Tibial nerve (tissue), 4 donors: ENCODE data around the gene EXOSC2. TPM values are rescaled to one million over a fixed set of nuclear protein-coding genes. Genes with fewer than 3 reads are reported as not detected.

Source experiments
- DNase-seq, 2 donors: peaks; one replicate each; pipeline ENCODE4 v3.0.0-alpha.2; 2019; ENCODE audit warnings: low spot score in 2 of 2
- H3K27ac ChIP-seq, 4 donors: fragments of 200-600 bp; sonication (generic) in 3 of 4; one replicate each; pipeline ENCODE4 v1.5.1; 2017 to 2019; ENCODE audit warnings: mild to moderate bottlenecking in 1 of 4
- H3K27me3 ChIP-seq, 2 donors: fragments of 200-600 bp; sonication (generic) in 1 of 2; one replicate each; pipeline versions ENCODE4 v1.5.1 to v1.6.0; 2017 to 2019
- H3K36me3 ChIP-seq, 3 donors: fragments of 200-600 bp; sonication (generic); one replicate each; pipeline ENCODE4 v1.5.1; 2018 to 2019
- H3K4me1 ChIP-seq, 4 donors: fragments of 200-600 bp; sonication (generic) in 3 of 4; one replicate each; pipeline ENCODE4 v1.5.1; 2017 to 2019
- H3K4me3 ChIP-seq, 4 donors: fragments of 200-600 bp; sonication (generic) in 3 of 4; one replicate each; pipeline ENCODE4 v1.5.1; 2017 to 2019; ENCODE audit warnings: mild to moderate bottlenecking in 1 of 4, moderate library complexity in 1 of 4
- H3K9me3 ChIP-seq, 4 donors: fragments of 200-600 bp; sonication (generic) in 3 of 4; one replicate each; pipeline ENCODE4 v1.5.1; 2017 to 2019
- EP300 ChIP-seq, 2 donors: sonication (generic); formaldehyde crosslinking; IDR thresholded peaks; one replicate each; pipeline ENCODE4 v1.6.1; 2017; ENCODE audit warnings: antibody characterized with exemption in 2 of 2, mild to moderate bottlenecking in 1 of 2
- POLR2A ChIP-seq, 2 donors: fragments of 450-650 bp; IDR thresholded peaks; one replicate each; pipeline ENCODE4 v1.6.1; 2017; ENCODE audit warnings: antibody characterized with exemption in 2 of 2, mild to moderate bottlenecking in 2 of 2, moderate library complexity in 2 of 2
- WGBS, 2 donors: methylation state at CpG; one replicate each; pipeline ENCODE4 v1.1.5; 2018; 5-methylcytosine and 5-hydroxymethylcytosine counted together
- total RNA-seq, 4 donors: library from RNA; depleted of rRNA; stranded (reverse); fragments of >200 nt; gene quantifications; one replicate each; pipeline ENCODE4 v1.1.0, GENCODE V29; 2016
- TF ChIP-seq, protein P1 (sequence below), 5 experiments: fragments of 200-600 bp in 3 of 5; fragments of 450-650 bp in 2 of 5; sonication (generic) in 3 of 5; IDR thresholded peaks; one replicate each; pipeline ENCODE4 v1.5.1; 2016 to 2019; ENCODE audit warnings: antibody characterized with exemption in 5 of 5, mild to moderate bottlenecking in 3 of 5, moderate library complexity in 2 of 5

The EXOSC2 gene
- total RNA-seq, 4 donors from 2014 or later = 17.3 to 26.7 (median 24.9) TPM

DNA sequence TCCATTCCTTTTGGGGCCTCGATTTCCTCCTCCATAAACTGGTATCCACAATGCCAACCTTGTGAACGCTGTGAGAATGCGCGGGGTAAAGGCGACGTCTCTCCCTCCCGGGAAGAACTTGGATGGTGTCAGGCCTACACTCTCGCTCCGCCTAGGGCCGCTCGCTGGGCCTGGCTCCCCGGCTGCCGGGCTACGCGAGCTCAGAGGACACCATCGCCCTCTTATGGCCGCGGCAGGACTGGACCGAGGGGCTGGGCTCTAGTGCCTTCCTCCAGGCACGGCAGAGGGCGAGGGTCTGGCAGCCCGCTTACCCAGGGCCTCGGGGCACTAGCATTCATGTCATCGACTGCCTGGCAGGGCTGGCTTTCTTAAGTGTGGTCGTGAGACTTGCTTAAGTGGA, 1.3 kb upstream of the EXOSC2 start:
- H3K27me3 ChIP-seq = no peaks in the 10 kb centered on the region
- no peak overlapping the region for H3K4me3 ChIP-seq
- H3K36me3 ChIP-seq = peaks cover 0 to 23% (median 0%) of the 10 kb centered on the region in 3 donors
- no peaks in the 10 kb centered on the region for H3K9me3 ChIP-seq
- H3K27ac ChIP-seq = peak overlapping the region in 1 of 4 donors; percentile 3
- no peak for DNase-seq
- H3K4me1 ChIP-seq = peaks cover 0 to 29% (median 15%) of the 10 kb centered on the region in 4 donors
- TF ChIP-seq EP300 (IDR thresholded peaks at IDR 0.05) (no peak), POLR2A (IDR thresholded peaks at IDR 0.05) (no peak)
- TF ChIP-seq, protein P1, sequence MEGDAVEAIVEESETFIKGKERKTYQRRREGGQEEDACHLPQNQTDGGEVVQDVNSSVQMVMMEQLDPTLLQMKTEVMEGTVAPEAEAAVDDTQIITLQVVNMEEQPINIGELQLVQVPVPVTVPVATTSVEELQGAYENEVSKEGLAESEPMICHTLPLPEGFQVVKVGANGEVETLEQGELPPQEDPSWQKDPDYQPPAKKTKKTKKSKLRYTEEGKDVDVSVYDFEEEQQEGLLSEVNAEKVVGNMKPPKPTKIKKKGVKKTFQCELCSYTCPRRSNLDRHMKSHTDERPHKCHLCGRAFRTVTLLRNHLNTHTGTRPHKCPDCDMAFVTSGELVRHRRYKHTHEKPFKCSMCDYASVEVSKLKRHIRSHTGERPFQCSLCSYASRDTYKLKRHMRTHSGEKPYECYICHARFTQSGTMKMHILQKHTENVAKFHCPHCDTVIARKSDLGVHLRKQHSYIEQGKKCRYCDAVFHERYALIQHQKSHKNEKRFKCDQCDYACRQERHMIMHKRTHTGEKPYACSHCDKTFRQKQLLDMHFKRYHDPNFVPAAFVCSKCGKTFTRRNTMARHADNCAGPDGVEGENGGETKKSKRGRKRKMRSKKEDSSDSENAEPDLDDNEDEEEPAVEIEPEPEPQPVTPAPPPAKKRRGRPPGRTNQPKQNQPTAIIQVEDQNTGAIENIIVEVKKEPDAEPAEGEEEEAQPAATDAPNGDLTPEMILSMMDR (IDR thresholded peaks at IDR 0.05) = no peak
- WGBS, 2 donors = 29 to 31% methylated on average over 21 to 23 of the region's 25 CpGs

DNA sequence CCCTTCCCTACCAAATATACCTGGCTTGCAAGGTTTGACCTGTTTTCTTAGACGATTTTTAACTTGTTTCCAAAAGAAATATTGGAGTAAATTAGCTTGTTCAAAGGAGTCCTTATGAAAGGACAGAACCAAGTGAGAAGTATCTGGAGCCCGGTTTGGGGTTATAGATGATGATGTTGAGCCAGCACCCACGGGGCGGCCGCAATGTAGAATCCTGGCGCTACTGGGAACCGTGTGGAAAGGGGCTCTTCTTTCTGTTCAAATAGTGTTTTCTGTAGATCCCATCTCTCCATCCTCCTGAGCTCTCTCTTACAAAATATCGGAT, 517 bp upstream of the EXOSC2 start:
- peaks cover 0 to 30% (median 0%) of the 10 kb centered on the region in 3 donors for H3K36me3 ChIP-seq
- 1 to 4% methylated on average over 8 of the region's 8 CpGs for WGBS, 2 donors
- H3K27me3 ChIP-seq = no peaks in the 10 kb centered on the region
- peak overlapping the region; percentile 50 to 84 (median 70) for H3K27ac ChIP-seq
- peak overlapping the region; percentile 60 to 83 (median 72) for H3K4me3 ChIP-seq
- DNase-seq = no peak
- TF ChIP-seq, protein P1 (IDR thresholded peaks at IDR 0.05) = no peak
- no peak for TF ChIP-seq POLR2A (IDR thresholded peaks at IDR 0.05)
- TF ChIP-seq EP300 (IDR thresholded peaks at IDR 0.05) = no peak
- peaks cover 0 to 29% (median 15%) of the 10 kb centered on the region in 4 donors for H3K4me1 ChIP-seq
- H3K9me3 ChIP-seq = no peaks in the 10 kb centered on the region

DNA sequence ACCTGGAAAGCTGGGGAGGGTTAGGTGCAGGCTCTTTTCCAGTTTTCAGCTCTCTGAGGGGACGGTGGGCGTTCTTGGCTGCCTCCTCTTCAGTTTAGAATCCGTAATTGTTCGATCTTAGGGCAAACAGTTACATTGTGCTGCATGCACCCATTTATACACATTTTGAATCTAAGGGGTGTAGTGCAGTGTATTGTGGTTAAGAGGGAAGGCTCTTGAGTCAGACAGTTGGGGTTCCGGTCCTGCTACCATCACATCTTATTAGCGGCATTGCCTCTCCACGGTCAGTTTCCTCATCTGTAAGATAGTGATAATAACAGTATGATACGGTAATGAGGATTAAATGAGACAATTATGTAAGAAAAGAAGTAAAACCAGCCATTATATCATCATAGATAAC, 625 bp downstream of the EXOSC2 start:
- Histone ChIP-seq H3K4me1 (peaks cover 0 to 29% (median 15%) of the 10 kb centered on the region in 4 donors), H3K36me3 (peaks cover 0 to 42% (median 3%) of the 10 kb centered on the region in 3 donors), H3K27me3 (no peaks in the 10 kb centered on the region), H3K4me3 (peak overlapping the region; percentile 60 to 83 (median 72)), H3K9me3 (no peaks in the 10 kb centered on the region), H3K27ac (peak overlapping the region in 3 of 4 donors; percentile 39 to 84 (median 53))
- 1 to 3% methylated on average over 8 of the region's 8 CpGs for WGBS, 2 donors
- no peak for TF ChIP-seq EP300 (IDR thresholded peaks at IDR 0.05)
- no peak for TF ChIP-seq POLR2A (IDR thresholded peaks at IDR 0.05)
- TF ChIP-seq, protein P1 (IDR thresholded peaks at IDR 0.05) = no peak
- DNase-seq = no peak

DNA sequence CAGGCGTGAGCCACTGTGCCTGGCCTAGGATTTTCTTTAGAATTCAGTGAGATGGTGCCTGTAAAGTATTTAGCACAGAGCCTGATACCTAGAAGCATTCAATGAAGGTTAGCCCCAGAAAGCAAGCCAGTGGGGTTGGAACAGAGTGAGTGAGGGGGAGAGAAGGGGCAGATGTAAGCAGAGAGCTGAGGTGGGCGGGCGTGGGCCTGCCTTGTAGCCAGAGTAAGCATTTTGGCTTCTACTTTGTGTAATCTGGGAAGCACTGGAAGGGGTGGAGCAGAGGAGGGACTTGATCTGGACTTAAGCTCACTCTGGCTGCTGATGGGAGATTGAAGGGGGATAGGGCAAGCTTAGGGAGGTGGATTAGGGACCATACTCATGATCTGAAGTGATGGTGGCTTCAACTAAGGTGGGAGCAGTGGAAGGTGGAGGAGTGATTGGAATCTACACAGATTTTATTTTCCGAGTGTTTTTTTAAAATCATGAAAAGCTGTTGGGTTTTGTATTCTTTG, 2.6 kb downstream of the EXOSC2 start:
- TF ChIP-seq EP300 (IDR thresholded peaks at IDR 0.05) (no peak), POLR2A (IDR thresholded peaks at IDR 0.05) (no peak)
- TF ChIP-seq, protein P1 (IDR thresholded peaks at IDR 0.05) = no peak
- Histone ChIP-seq H3K27me3 (no peaks in the 10 kb centered on the region), H3K36me3 (peaks cover 0 to 62% (median 3%) of the 10 kb centered on the region in 3 donors), H3K4me1 (peaks cover 0 to 30% (median 14%) of the 10 kb centered on the region in 4 donors), H3K4me3 (no peak overlapping the region), H3K27ac (no peak overlapping the region), H3K9me3 (no peaks in the 10 kb centered on the region)
- 82 to 84% methylated on average over 4 of the region's 4 CpGs for WGBS, 2 donors
- DNase-seq = no peak

DNA sequence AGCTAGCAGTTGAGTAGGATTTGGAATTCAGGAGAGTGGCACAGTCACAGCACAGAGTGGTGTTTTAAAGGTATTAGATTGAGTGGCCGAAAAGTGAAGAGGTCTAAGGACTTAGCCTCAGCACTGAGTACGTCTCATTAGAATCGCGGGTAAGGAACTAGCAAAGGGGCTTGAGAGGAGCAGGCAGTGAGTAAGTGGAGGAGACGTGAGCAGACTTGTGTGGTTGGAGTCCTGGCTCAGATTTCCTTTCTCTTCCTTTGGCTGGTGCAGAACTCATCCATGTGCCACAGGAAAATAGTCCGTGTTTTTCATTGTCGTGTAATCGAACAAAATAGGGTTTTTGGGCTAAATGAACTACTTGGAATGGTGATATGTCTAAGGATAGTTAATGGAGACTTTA, 3.4 kb downstream of the EXOSC2 start:
- Histone ChIP-seq H3K27me3 (no peaks in the 10 kb centered on the region), H3K4me1 (peaks cover 0 to 38% (median 19%) of the 10 kb centered on the region in 4 donors), H3K4me3 (no peak overlapping the region), H3K36me3 (peaks cover 0 to 70% (median 3%) of the 10 kb centered on the region in 3 donors), H3K27ac (no peak overlapping the region), H3K9me3 (no peaks in the 10 kb centered on the region)
- no peak for TF ChIP-seq EP300 (IDR thresholded peaks at IDR 0.05)
- no peak for TF ChIP-seq POLR2A (IDR thresholded peaks at IDR 0.05)
- TF ChIP-seq, protein P1 (IDR thresholded peaks at IDR 0.05) = no peak
- no peak for DNase-seq
- WGBS, 2 donors = 87 to 93% methylated on average over 8 of the region's 8 CpGs
